SK-N-SH (cell line): Measurements from ENCODE around the gene GNAZ. TPM values are rescaled to one million over a fixed set of nuclear protein-coding genes. Genes with fewer than 3 reads are reported as not detected.

ENCODE experiments used
- CTCF ChIA-PET: fragments of 300-600, 350-600 bp; formaldehyde crosslinking; extraction: SDS; loops from one replicate; lab custom pipeline; 2021; lab: Yijun Ruan, JAX
- POLR2A ChIA-PET: fragments of 350-600 bp; sonication (Branson Sonifier 250); formaldehyde crosslinking; extraction: SDS; loops from one replicate; lab custom pipeline; 2020; ENCODE audit warnings: antibody characterized with exemption, inconsistent platforms; lab: Yijun Ruan, JAX
- DNase-seq: peaks from one replicate; pipeline ENCODE4 v3.0.0; 2012
- H2AFZ ChIP-seq: fragments of 200-600 bp; sonication (generic); 2 replicates; pipeline ENCODE4 v1.8.1; 2016; ENCODE audit warnings: antibody characterized with exemption, mild to moderate bottlenecking, low read depth
- H3F3A ChIP-seq: fragments of 200-600 bp; sonication (generic); replicated peaks from 2 replicates; pipeline ENCODE3; 2016; ENCODE audit warnings: antibody characterized with exemption, mild to moderate bottlenecking; ENCODE audit not compliant: insufficient read depth
- H3K27ac ChIP-seq, 2 experiments: fragments of 200-500 bp in 1 of 2; fragments of 200-600 bp in 1 of 2; sonication (Bioruptor generic) in 1 of 2; sonication (generic), shearing (Covaris generic) in 1 of 2; 2 replicates each; pipeline versions ENCODE4 v1.5.1 to v1.6.1; 2014 to 2016; ENCODE audit warnings: low read depth in 2 of 2, inconsistent platforms in 1 of 2, low read length in 1 of 2, mild to moderate bottlenecking in 1 of 2, mixed read lengths in 1 of 2
- H3K27me3 ChIP-seq: fragments of 200-600 bp; sonication (generic), shearing (Covaris generic); 2 replicates; pipeline ENCODE4 v1.6.1; 2016; ENCODE audit warnings: mixed run types; ENCODE audit not compliant: insufficient read depth
- H3K36me3 ChIP-seq, 2 experiments: fragments of 200-500 bp in 1 of 2; fragments of 200-600 bp in 1 of 2; sonication (Bioruptor generic) in 1 of 2; sonication (generic) in 1 of 2; replicated peaks in 1 of 2; 2 replicates each; pipeline versions ENCODE3 to v1.5.1; 2014 to 2016; ENCODE audit warnings: low read length in 1 of 2, mild to moderate bottlenecking in 1 of 2; ENCODE audit not compliant: insufficient read depth in 2 of 2, control insufficient read depth in 1 of 2
- H3K4me1 ChIP-seq, 2 experiments: fragments of 200-500 bp in 1 of 2; fragments of 200-600 bp in 1 of 2; sonication (Bioruptor generic) in 1 of 2; sonication (generic), shearing (Covaris generic) in 1 of 2; 2 replicates each; pipeline versions ENCODE4 v1.5.1 to v1.6.1; 2014 to 2016; ENCODE audit warnings: low read depth in 1 of 2, low read length in 1 of 2, mixed run types in 1 of 2; ENCODE audit not compliant: insufficient read depth in 2 of 2, control insufficient read depth in 1 of 2
- H3K4me2 ChIP-seq: fragments of 200-600 bp; sonication (generic), shearing (Covaris generic); 2 replicates; pipeline ENCODE4 v1.6.1; 2017; ENCODE audit warnings: mixed run types
- H3K4me3 ChIP-seq, 2 experiments: fragments of 200-500 bp in 1 of 2; fragments of 200-600 bp in 1 of 2; sonication (Bioruptor generic) in 1 of 2; sonication (generic), shearing (Covaris generic) in 1 of 2; 2 replicates each; pipeline versions ENCODE4 v1.5.1 to v1.8.1; 2014 to 2016; ENCODE audit warnings: low read depth in 2 of 2, inconsistent platforms in 1 of 2, low read length in 1 of 2, mild to moderate bottlenecking in 1 of 2, mixed read lengths in 1 of 2, moderate library complexity in 1 of 2
- H3K79me2 ChIP-seq: fragments of 200-600 bp; sonication (generic); 2 replicates; pipeline ENCODE4 v1.8.1; 2017; ENCODE audit warnings: mild to moderate bottlenecking; ENCODE audit not compliant: insufficient read depth
- H3K9ac ChIP-seq: fragments of 200-600 bp; sonication (generic); 2 replicates; pipeline ENCODE4 v1.6.1; 2017; ENCODE audit warnings: mixed run types
- H3K9me2 ChIP-seq: fragments of 200-600 bp; sonication (generic); 2 replicates; pipeline ENCODE4 v1.6.1; 2017; ENCODE audit warnings: mixed run types
- H3K9me3 ChIP-seq: fragments of 200-600 bp; sonication (generic); 2 replicates; pipeline ENCODE4 v1.6.1; 2017; ENCODE audit warnings: mixed run types, mild to moderate bottlenecking, moderate library complexity
- H4K20me1 ChIP-seq: fragments of 200-600 bp; sonication (generic); 2 replicates; pipeline ENCODE4 v1.6.1; 2017; ENCODE audit warnings: mild to moderate bottlenecking, mixed run types; ENCODE audit not compliant: insufficient read depth
- CHD2 ChIP-seq: fragments of 150-350 bp; IDR thresholded peaks from 2 replicates; pipeline ENCODE4 v1.6.1; 2018; ENCODE audit warnings: low read length; ENCODE audit not compliant: partially characterized antibody
- ELF1 ChIP-seq: IDR thresholded peaks from 2 replicates; pipeline ENCODE4 v1.4.0; 2012
- EZH2phosphoT487 ChIP-seq: fragments of 200-600 bp; sonication (generic); IDR thresholded peaks from 2 replicates; pipeline ENCODE4 v1.6.1; 2017; ENCODE audit warnings: low read depth, mixed run types, mild to moderate bottlenecking, antibody characterized with exemption, moderate library complexity, borderline replicate concordance
- FOXJ3 ChIP-seq: sonication (generic); formaldehyde crosslinking; IDR thresholded peaks from 2 replicates; pipeline ENCODE4 v1.5.1; 2020; ENCODE audit warnings: mild to moderate bottlenecking, missing genetic modification reagents
- GABPA ChIP-seq: IDR thresholded peaks from 2 replicates; pipeline ENCODE4 v1.4.0; 2012; ENCODE audit warnings: low read depth, mild to moderate bottlenecking
- MXI1 ChIP-seq: IDR thresholded peaks from 2 replicates; pipeline ENCODE4 v1.6.1; 2012; ENCODE audit warnings: mild to moderate bottlenecking, low read depth, low read length, improper control_type of control experiment
- NFIC ChIP-seq: IDR thresholded peaks from 2 replicates; pipeline ENCODE4 v1.4.0; 2012; ENCODE audit warnings: borderline replicate concordance
- NRF1 ChIP-seq: IDR thresholded peaks from 2 replicates; pipeline ENCODE4 v1.6.1; 2012; ENCODE audit warnings: low read depth, mild to moderate bottlenecking, low read length
- RAD21 ChIP-seq: IDR thresholded peaks from 2 replicates; pipeline ENCODE4 v1.6.1; 2012; ENCODE audit warnings: mild to moderate bottlenecking, low read length
- RFX5 ChIP-seq: IDR thresholded peaks from 2 replicates; pipeline ENCODE4 v1.6.1; 2012; ENCODE audit warnings: mild to moderate bottlenecking, improper control_type of control experiment, low read length
- RXRA ChIP-seq: IDR thresholded peaks from 2 replicates; pipeline ENCODE4 v1.4.0; 2012; ENCODE audit warnings: low read depth, mild to moderate bottlenecking, borderline replicate concordance
- SMC3 ChIP-seq: IDR thresholded peaks from 2 replicates; pipeline ENCODE4 v1.6.1; 2012; ENCODE audit warnings: low read depth, low read length, improper control_type of control experiment
- TCF12 ChIP-seq: IDR thresholded peaks from 2 replicates; pipeline ENCODE4 v1.4.0; 2012
- TEAD4 ChIP-seq: IDR thresholded peaks from 2 replicates; pipeline ENCODE4 v1.4.0; 2012; ENCODE audit warnings: mild to moderate bottlenecking, borderline replicate concordance; ENCODE audit not compliant: insufficient read depth
- WGBS: methylation state at CpG from one replicate; pipeline ENCODE4 v1.1.6; 2017; ENCODE audit warnings: low lambda C conversion rate; 5-methylcytosine and 5-hydroxymethylcytosine counted together
- polyA plus RNA-seq, 3 experiments: library from polyadenylated mRNA; depleted of rRNA; stranded (reverse); fragments of >200 nt; gene quantifications; 2 replicates each; pipeline ENCODE4 v1.2.3, GENCODE V29; 2012
- TF ChIP-seq, protein P1 (sequence below): IDR thresholded peaks from 2 replicates; pipeline ENCODE4 v1.6.1; 2012; ENCODE audit warnings: mild to moderate bottlenecking, low read depth, low read length, moderate library complexity
- TF ChIP-seq, protein P2 (sequence below): IDR thresholded peaks from 2 replicates; pipeline ENCODE4 v1.4.0; 2012; ENCODE audit warnings: low read depth
- TF ChIP-seq, protein P3 (sequence below): fragments of 150-350 bp; IDR thresholded peaks from 2 replicates; pipeline ENCODE4 v1.6.1; 2017; ENCODE audit warnings: antibody characterized with exemption, low read length, low read depth, borderline replicate concordance
- TF ChIP-seq, protein P4 (sequence below): fragments of 200-600 bp; sonication (generic); IDR thresholded peaks from 2 replicates; pipeline ENCODE4 v1.6.1; 2017; ENCODE audit warnings: antibody characterized with exemption, mild to moderate bottlenecking, moderate library complexity

GNAZ gene
- polyA plus RNA-seq, 1 of the 3 experiments (the other 2 are of a cell fraction) = 6.5 TPM

DNA sequence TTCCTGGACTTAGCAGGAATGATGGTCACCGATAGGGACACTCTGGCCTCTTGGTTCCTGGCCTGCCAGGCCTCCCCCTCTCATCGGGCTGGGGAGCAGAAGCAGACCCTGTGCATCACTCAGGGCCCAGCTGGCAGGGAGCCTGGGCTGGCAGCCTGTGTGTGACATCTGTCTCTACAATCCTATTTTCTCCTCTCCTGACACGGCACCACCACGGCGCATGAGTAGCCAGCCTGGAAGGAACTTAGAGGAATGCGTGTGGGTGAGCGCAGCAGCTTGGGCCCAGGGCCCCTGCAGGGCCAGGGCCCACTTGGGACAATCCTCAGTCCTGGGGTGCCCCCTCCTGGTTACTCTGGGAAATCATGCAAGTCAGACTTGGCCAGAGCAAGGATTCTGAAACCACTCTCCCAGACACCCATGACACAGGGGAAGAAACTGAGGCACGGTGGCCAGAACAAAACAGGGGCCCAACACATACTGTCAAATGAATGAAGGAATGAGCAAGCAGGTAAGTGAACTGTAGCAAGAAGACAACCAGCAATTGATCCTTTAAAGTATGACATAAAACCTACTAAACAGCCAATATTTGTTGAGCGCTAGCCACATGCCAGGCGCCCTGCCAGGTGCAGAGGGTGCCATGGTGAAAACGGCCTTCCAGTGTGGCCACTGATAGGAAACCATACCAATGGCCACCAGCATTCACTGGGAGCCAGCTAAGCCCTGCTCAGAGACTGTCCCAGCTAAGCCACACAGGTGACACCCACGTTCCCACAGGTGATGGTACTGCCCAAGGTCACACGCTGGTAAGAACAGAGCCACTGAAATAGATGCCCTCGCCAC lies 58.2 kb downstream of the GNAZ start (continued):
- TF ChIP-seq MXI1 (peak; percentile 72; the same call in 1 of the 2 replicates), SMC3 (peak; percentile 93), TCF12 (no peak), CHD2 (peak; percentile 69), TEAD4 (no peak)
- TF ChIP-seq, protein P1, sequence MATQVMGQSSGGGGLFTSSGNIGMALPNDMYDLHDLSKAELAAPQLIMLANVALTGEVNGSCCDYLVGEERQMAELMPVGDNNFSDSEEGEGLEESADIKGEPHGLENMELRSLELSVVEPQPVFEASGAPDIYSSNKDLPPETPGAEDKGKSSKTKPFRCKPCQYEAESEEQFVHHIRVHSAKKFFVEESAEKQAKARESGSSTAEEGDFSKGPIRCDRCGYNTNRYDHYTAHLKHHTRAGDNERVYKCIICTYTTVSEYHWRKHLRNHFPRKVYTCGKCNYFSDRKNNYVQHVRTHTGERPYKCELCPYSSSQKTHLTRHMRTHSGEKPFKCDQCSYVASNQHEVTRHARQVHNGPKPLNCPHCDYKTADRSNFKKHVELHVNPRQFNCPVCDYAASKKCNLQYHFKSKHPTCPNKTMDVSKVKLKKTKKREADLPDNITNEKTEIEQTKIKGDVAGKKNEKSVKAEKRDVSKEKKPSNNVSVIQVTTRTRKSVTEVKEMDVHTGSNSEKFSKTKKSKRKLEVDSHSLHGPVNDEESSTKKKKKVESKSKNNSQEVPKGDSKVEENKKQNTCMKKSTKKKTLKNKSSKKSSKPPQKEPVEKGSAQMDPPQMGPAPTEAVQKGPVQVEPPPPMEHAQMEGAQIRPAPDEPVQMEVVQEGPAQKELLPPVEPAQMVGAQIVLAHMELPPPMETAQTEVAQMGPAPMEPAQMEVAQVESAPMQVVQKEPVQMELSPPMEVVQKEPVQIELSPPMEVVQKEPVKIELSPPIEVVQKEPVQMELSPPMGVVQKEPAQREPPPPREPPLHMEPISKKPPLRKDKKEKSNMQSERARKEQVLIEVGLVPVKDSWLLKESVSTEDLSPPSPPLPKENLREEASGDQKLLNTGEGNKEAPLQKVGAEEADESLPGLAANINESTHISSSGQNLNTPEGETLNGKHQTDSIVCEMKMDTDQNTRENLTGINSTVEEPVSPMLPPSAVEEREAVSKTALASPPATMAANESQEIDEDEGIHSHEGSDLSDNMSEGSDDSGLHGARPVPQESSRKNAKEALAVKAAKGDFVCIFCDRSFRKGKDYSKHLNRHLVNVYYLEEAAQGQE = no peak
- TF ChIP-seq, protein P2, sequence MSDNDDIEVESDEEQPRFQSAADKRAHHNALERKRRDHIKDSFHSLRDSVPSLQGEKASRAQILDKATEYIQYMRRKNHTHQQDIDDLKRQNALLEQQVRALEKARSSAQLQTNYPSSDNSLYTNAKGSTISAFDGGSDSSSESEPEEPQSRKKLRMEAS = no peak

DNA sequence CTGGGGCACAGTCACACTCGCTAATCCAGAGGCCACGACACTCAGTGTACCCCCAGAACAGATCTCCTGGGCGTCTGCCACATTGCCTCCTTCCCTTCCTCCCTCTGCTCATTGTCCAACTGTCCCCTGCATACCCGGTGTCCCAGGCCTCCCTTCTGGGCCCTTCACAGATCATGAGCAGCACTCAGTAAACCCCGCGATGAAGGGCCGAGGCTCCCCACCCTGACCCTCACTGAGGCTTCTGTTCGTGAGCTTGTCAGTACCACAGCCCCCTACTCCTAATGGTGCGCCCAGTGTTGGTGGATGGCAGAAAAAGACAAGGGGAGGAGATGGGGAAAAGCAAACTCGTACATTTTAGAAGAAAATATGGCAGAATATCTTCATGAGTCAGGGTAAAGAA lies 58.8 kb downstream of the GNAZ start:
- H3K27me3 ChIP-seq = no peaks in the 10 kb centered on the region
- H3K27ac ChIP-seq = no peak overlapping the region; a peak in 1 of 4 replicates
- no peaks in the 10 kb centered on the region for H4K20me1 ChIP-seq
- H3K4me3 ChIP-seq = no peak overlapping the region
- H3K4me1 ChIP-seq = peaks cover 0 to 22% of the 10 kb centered on the region in 2 experiments; a peak in 1 of 4 replicates
- no peaks in the 10 kb centered on the region for H3K79me2 ChIP-seq
- DNase-seq = no peak
- no peak overlapping the region for H3K9ac ChIP-seq
- H3K9me2 ChIP-seq = no peaks in the 10 kb centered on the region
- CTCF ChIA-PET = interaction anchor here (0.7 to 13.2 kb wide), 20 partner anchors 9 to 944 kb away, joined by 3 to 397 read pairs (median 4); partner anchors contain the start of genes RAB36 and RSPH14
- TF ChIP-seq, protein P3, sequence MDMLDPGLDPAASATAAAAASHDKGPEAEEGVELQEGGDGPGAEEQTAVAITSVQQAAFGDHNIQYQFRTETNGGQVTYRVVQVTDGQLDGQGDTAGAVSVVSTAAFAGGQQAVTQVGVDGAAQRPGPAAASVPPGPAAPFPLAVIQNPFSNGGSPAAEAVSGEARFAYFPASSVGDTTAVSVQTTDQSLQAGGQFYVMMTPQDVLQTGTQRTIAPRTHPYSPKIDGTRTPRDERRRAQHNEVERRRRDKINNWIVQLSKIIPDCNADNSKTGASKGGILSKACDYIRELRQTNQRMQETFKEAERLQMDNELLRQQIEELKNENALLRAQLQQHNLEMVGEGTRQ = no peak
- TF ChIP-seq CHD2 = no peak
- TF ChIP-seq SMC3 = no peak
- TF ChIP-seq NFIC = no peak
- TF ChIP-seq NRF1 = no peak
- no peak for TF ChIP-seq RFX5
- TF ChIP-seq TCF12 = no peak
- TF ChIP-seq RAD21 = no peak
- TF ChIP-seq MXI1 = no peak
- no peak for TF ChIP-seq RXRA
- no peak for TF ChIP-seq FOXJ3 (CRISPR knock-in tag)
- no peak for TF ChIP-seq ELF1
- TF ChIP-seq GABPA = no peak
- TF ChIP-seq, protein P2 = no peak
- no peak for TF ChIP-seq EZH2phosphoT487
- TF ChIP-seq, protein P4, sequence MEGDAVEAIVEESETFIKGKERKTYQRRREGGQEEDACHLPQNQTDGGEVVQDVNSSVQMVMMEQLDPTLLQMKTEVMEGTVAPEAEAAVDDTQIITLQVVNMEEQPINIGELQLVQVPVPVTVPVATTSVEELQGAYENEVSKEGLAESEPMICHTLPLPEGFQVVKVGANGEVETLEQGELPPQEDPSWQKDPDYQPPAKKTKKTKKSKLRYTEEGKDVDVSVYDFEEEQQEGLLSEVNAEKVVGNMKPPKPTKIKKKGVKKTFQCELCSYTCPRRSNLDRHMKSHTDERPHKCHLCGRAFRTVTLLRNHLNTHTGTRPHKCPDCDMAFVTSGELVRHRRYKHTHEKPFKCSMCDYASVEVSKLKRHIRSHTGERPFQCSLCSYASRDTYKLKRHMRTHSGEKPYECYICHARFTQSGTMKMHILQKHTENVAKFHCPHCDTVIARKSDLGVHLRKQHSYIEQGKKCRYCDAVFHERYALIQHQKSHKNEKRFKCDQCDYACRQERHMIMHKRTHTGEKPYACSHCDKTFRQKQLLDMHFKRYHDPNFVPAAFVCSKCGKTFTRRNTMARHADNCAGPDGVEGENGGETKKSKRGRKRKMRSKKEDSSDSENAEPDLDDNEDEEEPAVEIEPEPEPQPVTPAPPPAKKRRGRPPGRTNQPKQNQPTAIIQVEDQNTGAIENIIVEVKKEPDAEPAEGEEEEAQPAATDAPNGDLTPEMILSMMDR = no peak
- TF ChIP-seq, all 33 proteins: peak for 0
- Histone ChIP-seq H3K9me3 (no peaks in the 10 kb centered on the region), H2AFZ (no peak overlapping the region), H3K36me3 (no peaks in the 10 kb centered on the region), H3K4me2 (no peak overlapping the region), H3F3A (no peaks in the 10 kb centered on the region)
- WGBS = 74% methylated on average over 10 of the region's 10 CpGs
- POLR2A ChIA-PET = no interaction called here
